Suprapubic skin (tissue), 4 donors: Measurements from ENCODE around the gene BMPER. TPM values are rescaled to one million over a fixed set of nuclear protein-coding genes. Genes with fewer than 3 reads are reported as not detected.
A peak's percentile ranks its signal among the peaks of the same experiment; 100 is the strongest.

Experiments used
- DNase-seq, 2 donors: peaks; one replicate each; pipeline ENCODE4 v3.0.0-alpha.2; 2019; ENCODE audit warnings: low spot score in 2 of 2
- H3K27ac ChIP-seq: fragments of 200-600 bp; sonication (generic); one replicate; pipeline ENCODE4 v1.5.1; 2019
- H3K27me3 ChIP-seq: fragments of 200-600 bp; sonication (generic); one replicate; pipeline ENCODE4 v1.5.1; 2019
- H3K36me3 ChIP-seq: fragments of 200-600 bp; sonication (generic); one replicate; pipeline ENCODE4 v1.5.1; 2019
- H3K4me1 ChIP-seq: fragments of 200-600 bp; sonication (generic); one replicate; pipeline ENCODE4 v1.5.1; 2019
- H3K4me3 ChIP-seq: fragments of 200-600 bp; sonication (generic); one replicate; pipeline ENCODE4 v1.5.1; 2019; ENCODE audit warnings: mild to moderate bottlenecking
- H3K9me3 ChIP-seq: fragments of 200-600 bp; sonication (generic); one replicate; pipeline ENCODE4 v1.5.1; 2019
- CTCF ChIP-seq, 2 donors: fragments of 200-600 bp in 1 of 2; fragments of 450-650 bp in 1 of 2; sonication (generic) in 1 of 2; IDR thresholded peaks; one replicate each; pipeline ENCODE4 v1.5.1; 2016 to 2019; ENCODE audit warnings: antibody characterized with exemption in 2 of 2, mild to moderate bottlenecking in 1 of 2, moderate library complexity in 1 of 2
- EP300 ChIP-seq: sonication (generic); formaldehyde crosslinking; IDR thresholded peaks from one replicate; pipeline ENCODE4 v1.6.1; 2017; ENCODE audit warnings: antibody characterized with exemption
- POLR2A ChIP-seq, 2 donors: fragments of 450-650 bp; IDR thresholded peaks; one replicate each; pipeline ENCODE4 v1.6.1; 2017; ENCODE audit warnings: antibody characterized with exemption in 2 of 2, mild to moderate bottlenecking in 2 of 2, moderate library complexity in 2 of 2
- POLR2AphosphoS5 ChIP-seq, 3 donors: sonication (generic); formaldehyde crosslinking; IDR thresholded peaks; one replicate each; pipeline ENCODE4 v1.6.1; 2017; ENCODE audit warnings: antibody characterized with exemption in 3 of 3
- WGBS: methylation state at CpG from one replicate; pipeline ENCODE4 v1.1.5; 2018; 5-methylcytosine and 5-hydroxymethylcytosine counted together
- total RNA-seq, 4 donors: library from RNA; depleted of rRNA; stranded (reverse); fragments of >200 nt; gene quantifications; one replicate each; pipeline ENCODE4 v1.1.0, GENCODE V29; 2016

Gene BMPER
- total RNA-seq, 4 donors from 2014 or later, result 0.52 to 7.2 (median 1.2) TPM

- 65% methylated on average over 3 of the region's 3 CpGs for WGBS
- Histone ChIP-seq H3K36me3 (no peaks in the 10 kb centered on the region), H3K27ac (no peak overlapping the region), H3K27me3 (no peaks in the 10 kb centered on the region), H3K4me1 (peaks cover 10% of the 10 kb centered on the region), H3K4me3 (no peak overlapping the region), H3K9me3 (no peaks in the 10 kb centered on the region)
- no peak for TF ChIP-seq CTCF (IDR thresholded peaks at IDR 0.05)
- peak in 2 of 3 donors; percentile 24 to 74 for TF ChIP-seq POLR2AphosphoS5 (IDR thresholded peaks at IDR 0.05)
- no peak for TF ChIP-seq POLR2A (IDR thresholded peaks at IDR 0.05)
- TF ChIP-seq EP300, result no peak
- peak in 1 of 2 donors; percentile 70 for DNase-seq
These were observed 250.0 kb downstream of the BMPER start for GRCh38 chr7:34155220-34155908.

DNA sequence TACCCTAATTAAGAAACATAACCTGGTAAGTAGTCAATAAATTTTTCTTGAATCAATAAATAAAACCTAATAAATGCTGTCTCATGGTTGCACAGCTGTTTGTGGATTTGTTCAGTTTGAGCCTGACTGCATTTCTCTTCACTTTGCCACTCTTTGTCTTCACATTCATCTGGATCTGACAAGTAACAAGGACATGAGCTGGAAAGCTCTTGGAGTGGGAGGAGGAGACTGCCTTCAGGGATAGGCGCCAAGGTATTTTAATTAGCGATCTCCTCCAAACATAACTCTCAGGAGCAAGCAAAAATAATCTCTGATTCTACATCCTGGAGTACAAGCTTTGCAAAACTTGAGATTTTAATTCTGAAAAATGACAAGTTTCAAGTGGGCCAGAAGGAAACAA, 251.0 kb downstream of the BMPER start:
- Histone ChIP-seq H3K27ac (no peak overlapping the region), H3K27me3 (no peaks in the 10 kb centered on the region), H3K9me3 (no peaks in the 10 kb centered on the region), H3K4me1 (peaks cover 10% of the 10 kb centered on the region), H3K4me3 (no peak overlapping the region), H3K36me3 (no peaks in the 10 kb centered on the region)
- WGBS, result 31% methylated on average over 2 of the region's 2 CpGs
- TF ChIP-seq POLR2AphosphoS5 (IDR thresholded peaks at IDR 0.05) (no peak), EP300 (no peak), CTCF (IDR thresholded peaks at IDR 0.05) (no peak), POLR2A (IDR thresholded peaks at IDR 0.05) (no peak)
- no peak for DNase-seq

GRCh38 chr7:34157137-34157536, 251.8 kb downstream of the BMPER start:
- H3K9me3 ChIP-seq, result no peaks in the 10 kb centered on the region
- no peak overlapping the region for H3K4me3 ChIP-seq
- no peak for DNase-seq
- H3K4me1 ChIP-seq, result peaks cover 10% of the 10 kb centered on the region
- TF ChIP-seq POLR2AphosphoS5 (IDR thresholded peaks at IDR 0.05) (no peak), EP300 (no peak), CTCF (IDR thresholded peaks at IDR 0.05) (no peak), POLR2A (IDR thresholded peaks at IDR 0.05) (no peak)
- 58% methylated on average over 2 of the region's 2 CpGs for WGBS
- no peak overlapping the region for H3K27ac ChIP-seq
- H3K27me3 ChIP-seq, result no peaks in the 10 kb centered on the region
- no peaks in the 10 kb centered on the region for H3K36me3 ChIP-seq

DNA sequence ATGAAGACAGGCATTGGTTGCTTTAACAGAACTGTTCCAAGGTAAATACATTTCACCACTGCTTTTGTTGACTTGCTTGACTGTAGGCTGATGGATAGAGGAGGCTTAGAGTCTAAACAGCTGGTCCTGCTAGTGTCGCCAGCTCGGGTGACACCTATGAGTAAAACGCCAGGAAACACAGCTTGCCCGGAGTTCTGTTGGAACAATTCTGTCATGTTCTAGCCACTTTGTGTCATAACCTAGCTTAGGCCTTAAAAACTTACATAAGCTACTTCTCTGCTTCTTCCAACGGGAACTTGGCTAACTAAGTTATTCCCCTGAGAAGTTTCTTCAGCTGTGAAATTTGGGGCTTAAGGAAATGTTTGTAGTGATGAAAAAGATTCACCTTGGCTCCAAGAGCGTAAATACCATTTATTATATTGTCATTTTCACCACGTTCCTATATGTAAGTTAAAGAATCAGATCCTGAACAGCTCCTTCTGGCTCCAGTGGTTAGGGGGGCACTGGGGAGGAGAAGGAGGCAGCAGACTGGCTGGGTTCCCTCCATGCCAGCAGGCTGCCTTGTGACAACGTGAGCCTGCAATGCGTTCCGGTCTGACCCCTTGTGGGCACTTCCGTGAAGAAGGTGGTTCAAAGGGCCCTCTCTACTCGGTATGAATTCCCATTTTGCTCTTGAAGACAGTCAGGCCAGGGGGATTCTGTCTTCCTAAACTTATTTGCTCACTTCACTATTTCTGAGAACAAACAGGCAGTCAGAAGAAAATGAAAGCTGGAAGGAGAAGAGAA, 253.2 kb downstream of the BMPER start:
- H3K36me3 ChIP-seq, result no peaks in the 10 kb centered on the region
- WGBS, result 78% methylated on average over 12 of the region's 12 CpGs
- no peaks in the 10 kb centered on the region for H3K27me3 ChIP-seq
- no peak for DNase-seq
- H3K9me3 ChIP-seq, result no peaks in the 10 kb centered on the region
- H3K4me1 ChIP-seq, result peaks cover 10% of the 10 kb centered on the region
- no peak for TF ChIP-seq POLR2A (IDR thresholded peaks at IDR 0.05)
- TF ChIP-seq CTCF (IDR thresholded peaks at IDR 0.05), result no peak
- TF ChIP-seq POLR2AphosphoS5 (IDR thresholded peaks at IDR 0.05), result no peak
- no peak for TF ChIP-seq EP300
- no peak overlapping the region for H3K4me3 ChIP-seq
- no peak overlapping the region for H3K27ac ChIP-seq

DNA sequence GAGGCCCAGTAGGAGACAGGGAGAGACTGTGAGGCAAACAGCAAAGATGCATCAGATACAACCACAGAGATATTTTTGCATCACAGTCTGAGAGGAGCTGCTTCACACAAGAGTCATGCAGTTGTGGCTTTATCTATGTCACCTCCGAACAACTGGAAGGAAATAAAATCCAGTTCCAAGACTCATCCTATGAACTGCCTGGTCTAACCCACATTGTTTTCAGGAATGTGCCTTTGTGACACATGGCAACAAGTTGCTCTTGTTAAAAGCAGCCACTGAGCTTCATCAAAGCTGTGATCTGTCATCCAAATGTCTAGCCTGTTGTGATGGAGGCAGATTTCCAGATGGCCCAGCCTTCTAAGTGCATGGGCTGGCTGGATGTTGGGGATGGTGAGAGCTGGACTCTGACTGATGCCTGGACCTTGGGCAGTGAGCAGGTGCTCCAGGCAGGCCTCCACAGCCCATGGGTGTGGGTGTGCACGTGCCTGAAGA, 255.0 kb downstream of the BMPER start:
- Histone ChIP-seq H3K4me1 (peaks cover 10% of the 10 kb centered on the region), H3K36me3 (no peaks in the 10 kb centered on the region), H3K27ac (no peak overlapping the region), H3K27me3 (no peaks in the 10 kb centered on the region), H3K4me3 (no peak overlapping the region), H3K9me3 (no peaks in the 10 kb centered on the region)
- 55% methylated on average over 2 of the region's 2 CpGs for WGBS
- no peak for TF ChIP-seq EP300
- no peak for TF ChIP-seq POLR2AphosphoS5 (IDR thresholded peaks at IDR 0.05)
- no peak for TF ChIP-seq POLR2A (IDR thresholded peaks at IDR 0.05)
- no peak for TF ChIP-seq CTCF (IDR thresholded peaks at IDR 0.05)
- no peak for DNase-seq
